AG10803 (cell line): ENCODE results near the gene LRRC56.
A peak's percentile ranks its signal among the peaks of the same experiment; 100 is the strongest.

Source experiments
- DNase-seq: peaks from one replicate; pipeline ENCODE4 v3.0.0; 2010; ENCODE audit warnings: low read depth
- H3K4me3 ChIP-seq: 2 replicates; pipeline ENCODE4 v1.5.1; 2011; ENCODE audit warnings: mild to moderate bottlenecking, low read length, control low read depth
- CTCF ChIP-seq: conservative IDR thresholded peaks from 2 replicates; pipeline ENCODE4 v1.5.1; 2011; ENCODE audit warnings: mild to moderate bottlenecking, low read length, control low read depth, inconsistent platforms

LRRC56 gene

GRCh38 chr11:584287-584686 lies 47.0 kb downstream of the LRRC56 start:
- TF ChIP-seq CTCF: no peak
- no peak for DNase-seq
- H3K4me3 ChIP-seq: no peak overlapping the region

- no peak for TF ChIP-seq CTCF
- no peak for DNase-seq
- no peak overlapping the region for H3K4me3 ChIP-seq
Measured at GRCh38 chr11:586376-587316, 49.3 kb downstream of the LRRC56 start.

- TF ChIP-seq CTCF: no peak
- H3K4me3 ChIP-seq: no peak overlapping the region
- DNase-seq: no peak
Measured at GRCh38 chr11:587546-587945, 50.2 kb downstream of the LRRC56 start.

- peak; percentile 58 for DNase-seq
- no peak for TF ChIP-seq CTCF
- H3K4me3 ChIP-seq: no peak overlapping the region
Measured at GRCh38 chr11:587978-588380, 50.7 kb downstream of the LRRC56 start.

- TF ChIP-seq CTCF: no peak
- no peak overlapping the region for H3K4me3 ChIP-seq
- DNase-seq: no peak
Measured at GRCh38 chr11:589798-590197, 52.5 kb downstream of the LRRC56 start.

- DNase-seq: no peak
- TF ChIP-seq CTCF: no peak
- no peak overlapping the region for H3K4me3 ChIP-seq
Measured at GRCh38 chr11:590997-591396, 53.7 kb downstream of the LRRC56 start.

- TF ChIP-seq CTCF: no peak
- DNase-seq: no peak
- H3K4me3 ChIP-seq: no peak overlapping the region
Measured at GRCh38 chr11:592501-592900, 55.2 kb downstream of the LRRC56 start.
